K562 (cell line): Measurements from ENCODE around the gene ZNF322. TPM values are rescaled to one million over a fixed set of nuclear protein-coding genes. Genes with fewer than 3 reads are reported as not detected.

ENCODE experiments used
- ARHGAP35 ChIP-seq: fragments of 450-650 bp; IDR thresholded peaks from 2 replicates; pipeline ENCODE4 v1.6.1; 2018; ENCODE audit not compliant: partially characterized antibody
- ARNT ChIP-seq, 2 experiments: fragments of 450-650 bp; IDR thresholded peaks; 2 replicates each; pipeline ENCODE4 v1.6.1; 2016; ENCODE audit warnings: mild to moderate bottlenecking in 1 of 2
- CLOCK ChIP-seq: fragments of 250-450 bp; sonication (Bioruptor Pico); IDR thresholded peaks from 2 replicates; pipeline ENCODE4 v1.4.0; 2020; ENCODE audit warnings: mild to moderate bottlenecking, moderate library complexity, borderline replicate concordance
- DIDO1 ChIP-seq: fragments of 450-650 bp; IDR thresholded peaks from 2 replicates; pipeline ENCODE4 v1.6.1; 2016; ENCODE audit warnings: low read depth, missing biosample characterization, missing genetic modification characterization
- DMBX1 ChIP-seq: fragments of 250-450 bp; sonication (Bioruptor Pico); IDR thresholded peaks from 2 replicates; pipeline ENCODE4 v1.8.0; 2022; ENCODE audit warnings: inconsistent platforms, mild to moderate bottlenecking, moderate library complexity, borderline replicate concordance
- DNMT1 ChIP-seq: fragments of 450-650 bp; IDR thresholded peaks from 2 replicates; pipeline ENCODE4 v1.6.1; 2016; ENCODE audit warnings: antibody characterized with exemption, mild to moderate bottlenecking
- EP400 ChIP-seq: fragments of 450-650 bp; IDR thresholded peaks from 2 replicates; pipeline ENCODE4 v1.6.1; 2017; ENCODE audit warnings: antibody characterized with exemption, mild to moderate bottlenecking, moderate library complexity
- FOS ChIP-seq: IDR thresholded peaks from 3 replicates; pipeline ENCODE4 v1.6.1; 2011; ENCODE audit not compliant: insufficient read length; ENCODE audit errors: extremely low read depth
- FOXA1 ChIP-seq: fragments of 450-650 bp; IDR thresholded peaks from 2 replicates; pipeline ENCODE4 v1.6.1; 2016; ENCODE audit warnings: mild to moderate bottlenecking, borderline replicate concordance
- HDAC3 ChIP-seq: fragments of 450-650 bp; IDR thresholded peaks from 2 replicates; pipeline ENCODE4 v1.6.1; 2018; ENCODE audit warnings: borderline replicate concordance, mild to moderate bottlenecking, moderate library complexity; ENCODE audit not compliant: partially characterized antibody
- HDGF ChIP-seq: fragments of 450-650 bp; IDR thresholded peaks from 2 replicates; pipeline ENCODE4 v1.6.1; 2016
- KAT2B ChIP-seq: IDR thresholded peaks from one replicate; pipeline ENCODE4 v1.6.1; 2012; ENCODE audit warnings: low read depth, mild to moderate bottlenecking, control low read depth, inconsistent platforms, low read length, moderate library complexity
- MAZ ChIP-seq, 2 experiments: fragments of 450-650 bp in 1 of 2; sonication (generic) in 1 of 2; formaldehyde crosslinking; IDR thresholded peaks in 1 of 2; conservative IDR thresholded peaks in 1 of 2; 2 replicates each; pipeline versions ENCODE4 v1.4.0 to v1.5.0; 2020; ENCODE audit warnings: mild to moderate bottlenecking in 1 of 2, missing genetic modification reagents in 1 of 2
- MCM5 ChIP-seq: fragments of 450-650 bp; IDR thresholded peaks from 2 replicates; pipeline ENCODE4 v1.6.1; 2016; ENCODE audit warnings: low read depth
- NFATC3 ChIP-seq: fragments of 450-650 bp; IDR thresholded peaks from 2 replicates; pipeline ENCODE4 v1.6.1; 2017; ENCODE audit warnings: mild to moderate bottlenecking
- SRSF9 ChIP-seq: fragments of 200-400 bp; formaldehyde crosslinking; IDR thresholded peaks from 2 replicates; pipeline ENCODE4 v1.6.1; 2017; ENCODE audit warnings: low read depth, low read length, borderline replicate concordance
- TARDBP ChIP-seq: fragments of 450-650 bp; IDR thresholded peaks from 2 replicates; pipeline ENCODE4 v1.6.1; 2016
- TCF7 ChIP-seq: sonication (generic); IDR thresholded peaks from 2 replicates; pipeline ENCODE4 v1.6.1; 2016; ENCODE audit warnings: antibody characterized with exemption, borderline replicate concordance
- THRA ChIP-seq: fragments of 450-650 bp; IDR thresholded peaks from 2 replicates; pipeline ENCODE4 v1.6.1; 2017; ENCODE audit warnings: mild to moderate bottlenecking, moderate library complexity
- ZNF140 ChIP-seq: fragments of 250-450 bp; sonication (Bioruptor Pico); IDR thresholded peaks from 2 replicates; pipeline ENCODE4 v1.8.0; 2021; ENCODE audit warnings: moderate library complexity, mild to moderate bottlenecking, inconsistent platforms
- ZNF518B ChIP-seq: fragments of 250-450 bp; sonication (Bioruptor Pico); IDR thresholded peaks from 2 replicates; pipeline ENCODE4 v1.5.0; 2021; ENCODE audit warnings: mild to moderate bottlenecking, moderate library complexity
- ZNF584 ChIP-seq: fragments of 200-800 bp; sonication (Bioruptor generic); IDR thresholded peaks from 2 replicates; pipeline ENCODE4 v1.6.1; 2016; ENCODE audit warnings: low read depth, mild to moderate bottlenecking, missing genetic modification characterization, missing compliant biosample characterization
- ZNF695 ChIP-seq: fragments of 450-650 bp; formaldehyde crosslinking; IDR thresholded peaks from 2 replicates; pipeline ENCODE4 v1.4.0; 2020; ENCODE audit warnings: mild to moderate bottlenecking, moderate library complexity
- ZNF75A ChIP-seq: fragments of 450-650 bp; formaldehyde crosslinking; IDR thresholded peaks from 2 replicates; pipeline ENCODE4 v1.4.0; 2020; ENCODE audit warnings: mild to moderate bottlenecking
- polyA plus RNA-seq, 8 experiments: library from polyadenylated mRNA; depleted of rRNA in 4 of 8; stranded (reverse) in 5 of 8; unstranded in 3 of 8; fragments of >200 nt; fragmentation: Nextera tagmentation in 2 of 8; fragmentation: Illumina TruSeq in 1 of 8; extraction: Ambion mirVana in 2 of 8; extraction: Trizol in 1 of 8; gene quantifications; 2 replicates each; pipeline versions ENCODE4 v1.2.1 to v1.2.3, GENCODE V29; 2011 to 2014; ENCODE audit warnings: inconsistent platforms in 1 of 8, missing spikeins in 1 of 8
- total RNA-seq, 7 experiments: library from RNA; depleted of rRNA in 6 of 7; stranded (reverse); fragments of >200 nt in 6 of 7; fragmentation: Illumina TruSeq in 2 of 7; extraction: Trizol in 2 of 7; gene quantifications; 2 replicates each; pipeline versions ENCODE4 v1.2.1 to v1.2.3, GENCODE V29; 2011 to 2021; ENCODE audit warnings: low replicate concordance in 1 of 7

The ZNF322 gene
- total and polyA plus RNA-seq, 9 of the 15 experiments (the other 6 are each of a cell fraction or from before 2014, with no cell fraction given), result 4.7 to 31.2 (median 18.7) TPM

GRCh38 chr6:26595669-26596269 lies 63.8 kb downstream of the ZNF322 start (continued):
- no peak for TF ChIP-seq ARHGAP35
- no peak for TF ChIP-seq THRA
- no peak for TF ChIP-seq FOXA1
- no peak for TF ChIP-seq DIDO1
- no peak for TF ChIP-seq KAT2B
- TF ChIP-seq HDAC3, result no peak
- TF ChIP-seq ARNT (IDR thresholded peaks at IDR 0.05), result 0 out of 4 replicates have a peak, but pooled peaks of 1 of the 2 experiments have one; percentile 29
- TF ChIP-seq MAZ (CRISPR knock-in tag; conservative IDR thresholded peaks at IDR 0.05 in 1 of 2, IDR thresholded peaks at IDR 0.05 in 1 of 2), result peak; percentile 44 to 89; a peak in 2 of 4 replicates
- TF ChIP-seq DNMT1, result no peak
- TF ChIP-seq ZNF75A, result no peak
- TF ChIP-seq FOS, result no peak
- no peak; the same call in 1 of the 2 replicates for TF ChIP-seq ZNF584 (CRISPR knock-in tag)
- TF ChIP-seq TARDBP, result peak; percentile 78; the same call in 1 of the 2 replicates
- TF ChIP-seq CLOCK (CRISPR knock-in tag), result no peak
- no peak for TF ChIP-seq MCM5
- no peak for TF ChIP-seq TCF7
- no peak for TF ChIP-seq ZNF518B (CRISPR knock-in tag)
- TF ChIP-seq SRSF9, result no peak
- TF ChIP-seq EP400, result peak; percentile 58; the same call in 1 of the 2 replicates
- no peak for TF ChIP-seq ZNF140 (CRISPR knock-in tag)
- TF ChIP-seq ZNF695 (CRISPR knock-in tag), result no peak
- no peak for TF ChIP-seq HDGF
- TF ChIP-seq DMBX1 (CRISPR knock-in tag), result no peak
- TF ChIP-seq NFATC3, result peak; percentile 35; the same call in 1 of the 2 replicates
